NCI-H82 treated with DMSO at 0.1 percent for 48 hours (cell line): ENCODE results near the gene LPCAT3.

Source experiments
- DNase-seq: peaks from one replicate; lab custom pipeline; 2025; ENCODE audit not compliant: unreplicated experiment; lab: John Stamatoyannopoulos, UW

LPCAT3 gene

DNA sequence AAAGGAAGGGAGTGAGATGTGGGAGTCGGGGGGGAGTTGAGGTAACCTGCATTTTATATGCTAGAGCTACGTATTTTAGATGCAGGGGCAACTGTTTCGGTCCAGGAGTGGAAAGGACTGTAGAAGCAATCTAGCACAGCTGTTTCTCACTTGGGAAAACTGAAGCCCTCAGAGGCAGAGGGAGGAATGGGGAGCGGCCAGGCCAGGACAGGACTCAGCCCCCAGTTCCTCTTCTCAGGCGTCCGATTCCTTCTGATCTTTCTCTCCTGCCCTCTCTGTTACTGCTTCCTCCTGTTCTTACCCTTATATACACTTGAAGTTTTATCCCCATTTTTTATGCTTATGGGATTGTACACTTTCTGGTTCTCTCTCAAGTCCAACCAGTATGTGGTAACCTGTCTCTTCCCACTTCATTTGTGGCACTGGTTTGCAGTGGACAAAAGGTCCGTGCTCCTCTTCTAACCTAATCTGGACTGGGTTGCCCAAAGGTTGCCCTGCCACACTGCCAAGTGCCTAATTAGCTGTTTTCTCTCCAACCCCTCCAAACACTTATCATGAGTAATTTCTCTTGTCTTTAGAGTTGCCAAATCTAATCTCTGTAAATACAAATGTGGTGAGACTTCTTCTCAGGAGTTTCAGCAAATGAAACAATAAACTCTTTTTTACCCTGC, 16.2 kb downstream of the LPCAT3 start:
- DNase-seq: no peak

GRCh38 chr12:6998715-6999451, 19.4 kb downstream of the LPCAT3 start:
- DNase-seq: no peak

DNA sequence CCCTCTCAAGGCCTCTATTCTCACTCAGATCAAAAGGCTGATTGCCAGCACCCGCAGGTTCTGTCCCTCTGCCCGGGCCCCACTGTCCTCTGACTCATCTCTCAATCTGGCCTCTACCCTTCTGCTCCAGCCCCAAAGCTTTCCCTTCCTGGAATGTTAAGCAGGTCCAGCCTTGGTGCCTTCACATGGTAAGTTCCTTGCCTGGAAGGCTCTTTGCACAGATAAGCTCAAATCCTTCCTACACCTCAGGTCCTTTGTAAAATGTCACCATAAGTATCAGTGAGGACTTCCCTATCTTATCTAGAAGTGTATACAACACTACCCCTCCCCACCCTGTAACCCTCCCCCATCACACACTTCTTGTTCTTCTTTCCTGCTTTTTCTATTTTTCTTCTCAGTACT, 22.2 kb downstream of the LPCAT3 start:
- no peak for DNase-seq

DNA sequence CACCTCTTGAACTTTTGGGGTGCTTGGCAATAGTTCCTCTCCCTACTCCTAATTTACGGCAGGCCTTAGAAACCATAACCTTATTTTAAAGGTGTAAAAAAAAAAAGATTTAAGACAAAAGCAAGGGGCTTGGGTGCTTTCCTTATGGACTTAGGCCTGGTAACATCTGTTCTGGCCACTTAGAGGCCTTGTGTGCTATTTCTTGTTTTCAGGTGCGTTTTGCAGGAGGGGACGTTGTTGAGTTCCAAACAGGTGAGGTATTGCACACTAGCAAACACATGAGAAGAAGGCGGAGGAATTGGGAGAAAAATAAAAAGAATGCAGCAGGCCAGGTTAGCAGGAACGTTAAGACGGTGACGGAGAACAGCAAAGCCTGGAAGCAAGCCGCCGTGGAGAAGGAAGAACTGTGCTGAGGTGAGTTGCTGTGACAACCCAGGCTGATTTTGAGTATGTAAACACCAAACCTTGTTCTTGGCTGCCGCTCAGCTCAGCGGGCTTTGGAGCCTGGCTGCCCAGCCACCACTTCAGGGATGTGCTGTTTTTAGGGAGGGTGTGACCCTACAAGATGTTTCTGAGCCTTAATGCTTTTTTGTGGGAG, 30.2 kb downstream of the LPCAT3 start:
- no peak for DNase-seq

GRCh38 chr12:6982532-6982931, 35.7 kb downstream of the LPCAT3 start:
- DNase-seq: no peak

- no peak for DNase-seq
These were observed 36.9 kb downstream of the LPCAT3 start for GRCh38 chr12:6981152-6982052.

- no peak for DNase-seq
These were observed 37.5 kb downstream of the LPCAT3 start for GRCh38 chr12:6980740-6981139.

- no peak for DNase-seq
These were observed 38.2 kb downstream of the LPCAT3 start for GRCh38 chr12:6980075-6980474.

GRCh38 chr12:6979453-6979852, 38.8 kb downstream of the LPCAT3 start:
- DNase-seq: no peak

DNA sequence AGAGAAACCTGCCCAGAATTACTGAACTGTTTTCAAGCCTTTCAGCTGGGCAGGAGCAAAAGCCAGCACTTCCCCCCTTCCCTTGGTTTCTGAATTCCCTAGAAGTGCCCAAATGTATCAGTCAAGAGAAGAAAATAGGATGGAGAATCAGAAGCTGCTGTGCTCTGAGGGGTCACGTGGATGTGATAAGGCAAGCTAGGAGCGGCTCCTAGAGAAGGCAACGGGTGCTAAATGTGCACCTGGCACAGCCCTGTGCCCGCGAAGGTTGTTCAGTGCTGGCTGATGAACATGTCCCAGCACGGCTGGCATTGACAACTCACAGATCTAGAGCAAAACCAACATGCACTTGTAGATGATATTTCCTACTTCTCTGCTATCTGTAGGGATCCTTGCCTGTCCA, 39.3 kb downstream of the LPCAT3 start:
- no peak for DNase-seq

DNA sequence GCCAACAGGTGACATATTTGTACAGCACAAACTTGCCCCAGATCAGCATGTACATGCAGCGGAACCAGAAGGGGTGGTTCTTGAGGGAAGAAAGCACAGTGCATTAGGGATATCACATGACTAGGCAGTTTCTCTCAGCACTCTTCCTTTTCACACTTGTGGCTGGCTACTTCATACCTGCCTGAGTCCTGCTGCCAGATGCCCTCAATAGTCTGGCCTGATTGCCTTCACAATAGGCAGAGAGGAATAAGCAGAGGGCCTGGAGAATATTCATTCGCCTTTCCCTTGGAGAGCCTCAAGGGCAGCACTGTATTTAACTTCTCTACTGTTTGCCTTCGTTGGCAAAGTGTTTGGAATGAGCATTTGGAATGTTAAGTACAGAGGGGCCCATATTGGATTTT, 39.7 kb downstream of the LPCAT3 start:
- DNase-seq: no peak

- no peak for DNase-seq
These were observed 40.1 kb downstream of the LPCAT3 start for GRCh38 chr12:6978188-6978587.

GRCh38 chr12:6977653-6978052, 40.6 kb downstream of the LPCAT3 start:
- no peak for DNase-seq

DNA sequence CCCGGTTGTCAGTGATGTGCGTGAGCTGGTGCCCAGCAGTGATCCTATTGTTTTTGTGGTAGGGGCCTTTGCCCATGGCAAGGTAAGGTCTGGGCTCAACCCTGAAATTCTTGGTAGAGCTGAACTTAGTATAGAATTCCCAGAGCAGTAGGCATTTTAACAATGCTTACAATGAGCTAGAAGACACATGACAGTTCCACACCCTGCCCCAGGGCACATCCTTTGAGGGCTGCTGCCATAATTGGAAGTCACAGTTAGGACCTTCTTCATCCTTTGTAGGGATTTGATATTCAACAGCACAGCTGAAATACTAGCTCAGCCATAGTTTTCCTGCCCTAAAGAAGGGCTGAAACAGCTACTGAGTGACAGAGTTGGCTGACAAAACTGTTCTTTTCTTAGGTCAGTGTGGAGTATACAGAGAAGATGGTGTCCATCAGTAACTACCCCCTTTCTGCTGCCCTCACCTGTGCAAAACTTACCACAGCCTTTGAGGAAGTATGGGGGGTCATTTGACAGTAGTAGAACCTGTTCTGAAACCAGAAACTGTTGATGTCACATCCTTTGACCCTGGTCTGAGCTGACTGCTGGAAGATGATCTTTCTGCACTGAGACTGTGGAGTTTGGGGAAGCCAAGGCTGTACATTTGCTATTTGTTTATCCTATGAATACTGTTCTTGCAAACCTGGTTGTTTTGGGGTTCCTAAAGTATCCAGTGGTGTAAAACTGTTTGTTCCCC, 42.8 kb downstream of the LPCAT3 start:
- DNase-seq: no peak

DNA sequence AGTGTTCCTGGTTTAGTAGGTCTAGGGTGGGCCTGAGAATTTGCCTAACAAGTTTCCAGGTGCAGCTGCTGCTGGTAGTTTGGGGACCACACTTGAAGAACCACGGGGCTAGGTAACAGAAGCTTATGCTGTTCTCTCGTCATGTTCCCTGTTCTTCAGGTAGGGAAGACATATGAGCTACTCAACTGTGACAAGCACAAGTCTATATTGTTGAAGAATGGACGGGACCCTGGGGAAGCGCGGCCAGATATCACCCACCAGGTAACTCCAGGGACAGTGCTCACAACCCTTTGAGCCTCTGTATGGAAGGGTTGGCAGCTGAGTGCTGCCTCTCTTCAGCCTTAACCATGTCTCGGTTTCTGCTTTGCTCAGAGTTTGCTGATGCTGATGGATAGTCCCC, 44.1 kb downstream of the LPCAT3 start:
- no peak for DNase-seq

DNA sequence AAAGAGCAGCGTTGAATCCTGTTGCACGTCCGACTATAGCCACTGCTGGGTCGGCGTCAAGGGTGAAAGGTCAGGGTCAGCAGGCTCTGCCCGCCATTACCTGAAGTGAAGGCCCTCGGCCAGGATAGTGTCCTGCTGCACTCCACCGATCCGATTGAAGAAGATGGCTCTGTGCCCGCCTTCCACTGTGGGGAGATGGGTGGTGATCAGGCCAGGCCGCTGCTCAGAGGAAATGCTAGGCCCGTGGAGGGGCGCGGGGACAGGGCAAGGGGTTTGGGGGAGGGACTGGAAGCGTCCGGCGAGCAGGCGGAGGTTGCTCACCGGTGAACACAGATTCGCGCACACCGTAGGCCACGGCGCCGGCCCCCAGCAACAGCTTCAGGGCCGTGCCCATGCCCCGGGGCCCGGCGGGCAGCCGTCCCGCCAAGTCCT, 48.2 kb downstream of the LPCAT3 start:
- no peak for DNase-seq

DNA sequence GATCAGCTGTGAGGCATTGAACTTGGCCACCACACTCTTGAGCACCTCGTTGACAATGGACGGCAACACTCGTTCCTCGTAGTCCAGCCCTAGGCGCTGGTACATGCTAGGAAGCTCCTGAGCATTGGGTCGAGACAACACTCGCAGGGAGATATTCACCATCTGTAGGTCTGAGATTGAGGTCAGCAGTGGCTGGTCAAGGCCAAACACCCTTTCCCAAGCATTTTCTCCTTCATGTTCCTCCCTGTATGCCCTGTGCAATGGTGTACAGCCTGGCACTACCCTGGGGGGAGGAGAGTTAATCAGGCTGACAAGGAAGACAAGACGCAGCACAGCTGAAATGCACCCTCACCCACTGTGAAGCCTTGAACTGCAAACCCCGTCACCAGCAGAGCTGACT, 49.9 kb downstream of the LPCAT3 start:
- DNase-seq: no peak

GRCh38 chr12:6967651-6968100, 50.6 kb downstream of the LPCAT3 start:
- no peak for DNase-seq

- no peak for DNase-seq
These were observed 51.9 kb downstream of the LPCAT3 start for GRCh38 chr12:6966351-6966750.

GRCh38 chr12:6965714-6966113, 52.6 kb downstream of the LPCAT3 start:
- no peak for DNase-seq
